G401.6 (cell line): ENCODE results near the gene CPNE6.

ENCODE experiments used
- FAIRE-seq: peaks from 2 replicates; lab custom pipeline; 2012; peaks lifted over from hg19 to GRCh38; lab: Jason Lieb, UNC

The CPNE6 gene

GRCh38 chr14:24054646-24055045 lies 16.7 kb upstream of the CPNE6 start:
- no peak for FAIRE-seq

- no peak for FAIRE-seq
Observed at GRCh38 chr14:24055971-24056799, 15.2 kb upstream of the CPNE6 start.

GRCh38 chr14:24056800-24057184 lies 14.6 kb upstream of the CPNE6 start:
- no peak for FAIRE-seq

GRCh38 chr14:24057271-24057670 lies 14.1 kb upstream of the CPNE6 start:
- no peak for FAIRE-seq

- FAIRE-seq: no peak
Observed at GRCh38 chr14:24057867-24058259, 13.5 kb upstream of the CPNE6 start.

- peak; percentile 84 for FAIRE-seq
Observed at GRCh38 chr14:24058260-24058950, 13.0 kb upstream of the CPNE6 start.

GRCh38 chr14:24058951-24059475 lies 12.3 kb upstream of the CPNE6 start:
- no peak for FAIRE-seq

GRCh38 chr14:24059841-24060388 lies 11.4 kb upstream of the CPNE6 start:
- no peak for FAIRE-seq

GRCh38 chr14:24060443-24060842 lies 10.9 kb upstream of the CPNE6 start:
- no peak for FAIRE-seq

- no peak for FAIRE-seq
Observed at GRCh38 chr14:24060984-24061913, 10.1 kb upstream of the CPNE6 start.

- FAIRE-seq: no peak
Observed at GRCh38 chr14:24062216-24062980, 9.0 kb upstream of the CPNE6 start.

- no peak for FAIRE-seq
Observed at GRCh38 chr14:24063263-24063836, 8.0 kb upstream of the CPNE6 start.

- no peak for FAIRE-seq
Observed at GRCh38 chr14:24064091-24064795, 7.1 kb upstream of the CPNE6 start.

GRCh38 chr14:24064856-24065255 lies 6.5 kb upstream of the CPNE6 start:
- FAIRE-seq: no peak

- FAIRE-seq: no peak
Observed at GRCh38 chr14:24065408-24065807, 6.0 kb upstream of the CPNE6 start.

- FAIRE-seq: no peak
Observed at GRCh38 chr14:24066496-24067132, 4.7 kb upstream of the CPNE6 start.

GRCh38 chr14:24067133-24068082 lies 4.0 kb upstream of the CPNE6 start:
- no peak for FAIRE-seq

GRCh38 chr14:24068711-24069410 lies 2.5 kb upstream of the CPNE6 start:
- FAIRE-seq: no peak
